Measurements from ENCODE around the gene TMEM183A. TPM values are rescaled to one million over a fixed set of nuclear protein-coding genes. Genes with fewer than 3 reads are reported as not detected.

The TMEM183A gene
- polyA plus RNA-seq, 5 donors: 67.8 to 74.0 (median 71.2) TPM

DNA sequence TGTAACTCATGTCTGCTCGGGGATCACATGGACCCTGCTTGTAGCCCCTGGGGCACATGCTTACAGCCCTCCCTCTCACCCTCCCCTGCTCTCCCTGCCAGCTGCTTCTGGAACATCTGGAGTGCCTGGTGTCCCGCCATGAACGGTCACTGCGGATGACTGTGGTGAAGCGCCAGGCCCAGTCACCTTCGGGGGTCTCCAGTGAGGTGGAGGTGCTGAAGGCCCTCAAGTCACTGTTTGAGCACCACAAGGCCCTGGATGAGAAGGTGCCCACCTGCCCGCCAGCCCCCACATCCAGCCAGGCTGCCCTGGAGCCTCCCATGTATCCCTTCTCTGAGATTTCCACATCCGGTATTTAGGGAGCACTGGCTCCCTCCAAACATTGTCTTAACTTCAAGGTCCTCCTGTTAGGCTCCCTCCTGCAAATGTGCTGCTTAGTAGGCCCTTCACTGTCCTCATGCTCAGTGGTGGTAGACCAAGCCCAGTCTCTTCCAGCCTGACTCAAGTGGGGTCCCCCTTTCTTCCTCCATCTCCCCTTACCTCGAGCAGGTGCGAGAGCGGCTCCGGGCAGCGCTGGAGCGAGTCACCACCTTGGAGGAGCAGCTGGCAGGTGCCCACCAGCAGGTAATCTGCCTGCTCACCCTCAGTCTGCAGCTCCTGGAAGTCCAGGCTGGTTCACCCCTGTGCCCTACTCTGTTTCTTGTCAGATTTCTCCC lies 36.8 kb downstream of the TMEM183A start:
- DNase-seq: no peak

DNA sequence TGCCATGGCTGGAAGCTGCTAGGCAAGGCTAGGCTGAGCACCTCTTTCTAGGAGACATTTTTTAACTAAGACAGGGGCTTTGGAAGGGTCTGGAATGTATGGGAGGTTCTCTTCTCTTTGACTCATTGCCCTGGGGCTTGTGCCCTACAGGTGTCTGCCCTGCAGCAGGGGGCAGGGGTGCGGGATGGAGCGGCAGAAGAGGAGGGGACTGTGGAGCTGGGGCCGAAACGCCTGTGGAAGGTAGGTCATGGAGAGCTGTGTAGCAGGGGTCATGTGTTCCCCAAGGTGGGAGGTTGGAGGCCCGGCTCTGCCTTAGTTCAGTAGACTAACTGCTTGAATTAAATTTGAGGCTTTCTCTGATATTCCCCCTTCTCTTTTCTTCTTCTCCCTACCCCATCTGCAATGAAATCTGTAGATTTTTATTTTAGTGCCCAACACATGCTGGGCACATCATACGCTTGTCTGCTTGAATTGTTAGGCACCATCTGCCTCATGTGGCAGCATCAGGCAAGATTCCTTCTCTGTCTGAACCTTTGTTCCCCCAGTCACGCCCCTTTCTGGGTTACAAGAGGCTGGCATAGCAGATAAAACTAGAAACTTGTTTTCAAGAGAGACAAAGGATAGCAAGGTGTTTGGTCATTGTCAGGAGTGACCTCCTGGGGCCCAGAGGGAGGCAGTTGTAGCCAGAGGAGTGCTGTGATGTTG lies 37.5 kb downstream of the TMEM183A start:
- DNase-seq: no peak

DNA sequence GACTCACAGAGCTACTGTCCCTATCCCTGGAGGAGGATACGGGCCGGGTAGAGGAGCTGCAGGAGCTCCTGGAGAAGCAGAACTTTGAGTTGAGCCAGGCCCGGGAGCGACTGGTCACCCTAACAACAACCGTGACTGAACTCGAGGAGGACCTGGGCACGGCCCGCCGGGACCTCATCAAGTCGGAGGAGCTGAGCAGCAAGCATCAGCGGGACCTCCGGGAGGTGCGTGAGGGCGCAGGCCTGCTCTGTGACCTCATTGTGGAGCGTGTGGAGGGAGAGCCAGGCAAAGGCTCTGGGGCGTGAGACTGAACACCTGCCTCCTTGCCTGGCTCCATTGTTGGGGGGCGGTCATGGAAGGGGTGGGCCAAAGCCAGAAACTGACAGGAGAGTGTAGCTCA lies 38.2 kb downstream of the TMEM183A start:
- DNase-seq: no peak

DNA sequence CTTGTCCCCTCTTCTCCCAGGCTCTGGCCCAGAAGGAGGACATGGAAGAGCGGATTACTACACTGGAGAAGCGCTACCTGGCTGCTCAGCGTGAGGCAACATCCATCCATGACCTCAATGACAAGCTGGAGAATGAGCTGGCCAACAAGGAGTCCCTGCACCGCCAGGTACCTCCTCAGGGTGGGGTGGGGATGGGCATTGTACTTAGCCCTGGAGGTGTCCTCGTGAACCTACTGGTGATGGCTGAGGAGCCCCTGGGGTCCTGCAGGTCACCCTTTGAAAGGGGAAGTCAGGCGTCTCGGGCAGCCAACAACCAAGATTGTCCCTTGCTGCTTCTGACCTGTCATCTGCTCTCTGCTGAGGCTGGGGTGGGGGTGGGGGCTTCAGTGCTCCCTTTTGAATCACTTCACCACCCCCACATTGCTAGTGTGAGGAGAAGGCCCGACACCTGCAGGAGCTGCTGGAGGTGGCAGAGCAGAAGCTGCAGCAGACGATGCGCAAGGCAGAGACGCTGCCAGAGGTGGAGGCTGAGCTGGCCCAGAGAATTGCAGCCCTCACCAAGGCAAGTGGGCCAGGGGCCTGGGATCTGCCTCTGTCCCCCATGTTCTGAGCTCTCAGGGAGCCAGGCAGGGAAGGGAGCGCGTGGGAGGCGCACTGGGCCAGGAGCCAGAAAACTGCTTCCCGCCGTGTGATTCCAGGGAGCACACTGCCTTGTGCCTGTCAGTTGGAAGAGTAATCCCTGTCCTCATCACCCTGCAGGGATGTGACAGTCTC lies 38.8 kb downstream of the TMEM183A start:
- no peak for DNase-seq

DNA sequence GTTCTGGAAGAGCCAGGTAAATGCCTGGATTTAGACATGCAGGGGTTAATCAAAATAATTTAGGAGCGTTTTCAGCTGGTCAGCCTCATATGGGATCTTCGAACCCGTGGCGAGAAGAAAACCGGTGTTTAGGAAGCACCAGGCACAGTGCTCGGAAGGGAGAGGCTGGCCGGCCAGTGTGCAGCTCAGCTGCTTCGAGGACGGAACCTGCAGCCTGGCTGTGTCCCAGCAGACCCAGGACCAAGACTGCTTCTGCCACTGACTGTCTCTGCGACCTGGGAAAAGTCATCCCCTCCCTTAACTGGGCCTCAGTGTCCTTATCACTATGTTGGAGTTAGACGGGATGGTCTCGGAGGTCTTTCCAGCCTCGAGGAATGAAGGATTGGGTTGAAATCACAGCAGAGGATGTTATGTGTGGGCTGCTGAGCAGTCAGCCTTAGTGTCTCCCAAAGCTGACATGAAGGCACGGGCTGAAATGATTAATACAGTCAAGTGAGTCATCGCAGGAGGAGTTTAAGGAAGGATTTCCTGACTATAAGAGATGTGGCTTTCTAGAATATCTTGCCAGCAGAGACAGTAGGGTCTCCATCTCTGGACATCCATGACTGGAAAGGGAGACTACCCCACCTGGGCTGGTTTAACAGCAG lies 39.9 kb downstream of the TMEM183A start:
- DNase-seq: no peak

DNA sequence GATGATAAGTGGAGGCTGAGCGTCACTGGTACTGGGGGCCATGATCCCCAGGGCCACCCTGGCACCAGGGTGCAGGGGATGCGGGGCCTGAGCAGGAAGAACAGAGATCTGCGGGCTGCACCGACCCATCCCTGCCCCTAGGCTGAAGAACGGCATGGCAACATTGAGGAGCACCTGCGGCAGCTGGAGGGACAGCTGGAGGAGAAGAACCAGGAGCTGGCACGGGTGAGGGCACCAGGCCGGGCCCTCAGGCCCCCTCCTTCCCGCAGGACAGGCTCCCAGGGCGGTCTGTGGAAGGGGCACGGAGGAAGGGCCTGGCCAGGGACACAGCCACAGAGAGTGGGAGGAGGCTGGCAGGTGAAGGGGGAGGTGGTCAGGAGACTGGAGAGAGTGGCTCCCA lies 40.9 kb downstream of the TMEM183A start:
- no peak for DNase-seq

DNA sequence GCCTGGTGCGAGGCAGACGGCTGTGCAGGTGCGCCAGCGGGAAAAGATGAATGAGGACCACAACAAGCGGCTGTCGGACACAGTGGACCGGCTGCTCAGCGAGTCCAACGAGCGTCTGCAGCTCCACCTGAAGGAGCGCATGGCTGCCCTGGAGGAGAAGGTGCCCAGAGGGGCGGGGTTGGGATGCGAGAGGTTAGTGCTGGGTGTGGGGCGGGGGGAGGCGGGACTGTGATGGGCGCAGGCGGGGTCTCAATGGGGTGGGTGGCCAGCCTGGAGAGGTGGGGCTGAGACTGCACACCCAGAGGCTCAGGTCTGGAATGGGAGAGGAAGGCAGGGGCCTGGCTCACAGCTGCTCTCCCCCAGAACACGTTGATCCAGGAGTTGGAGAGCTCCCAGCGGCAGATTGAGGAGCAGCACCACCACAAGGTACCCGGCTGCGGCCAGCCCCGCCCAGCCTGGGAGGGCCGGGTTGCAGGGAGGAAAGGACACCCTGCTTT lies 41.4 kb downstream of the TMEM183A start:
- no peak for DNase-seq

DNA sequence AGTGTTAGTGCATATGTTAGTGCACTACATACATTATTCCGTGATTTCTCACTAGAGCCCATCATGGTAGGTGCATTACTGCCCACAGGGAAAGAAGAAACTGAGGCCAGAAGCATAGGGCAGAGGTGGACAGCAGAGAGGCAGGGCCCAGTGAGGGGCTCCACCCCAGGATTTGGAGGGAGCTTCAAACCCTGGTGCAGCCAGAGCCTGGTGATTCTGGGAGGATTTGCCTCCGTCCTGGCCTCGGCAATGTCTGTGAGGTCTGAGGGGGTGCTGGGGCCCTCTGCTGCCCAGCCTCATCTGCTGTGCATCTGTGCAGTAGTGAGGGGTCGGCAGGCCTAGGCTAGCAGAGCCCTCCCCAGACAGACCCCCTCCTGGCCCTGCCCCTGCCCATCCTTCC lies 41.9 kb downstream of the TMEM183A start:
- no peak for DNase-seq

DNA sequence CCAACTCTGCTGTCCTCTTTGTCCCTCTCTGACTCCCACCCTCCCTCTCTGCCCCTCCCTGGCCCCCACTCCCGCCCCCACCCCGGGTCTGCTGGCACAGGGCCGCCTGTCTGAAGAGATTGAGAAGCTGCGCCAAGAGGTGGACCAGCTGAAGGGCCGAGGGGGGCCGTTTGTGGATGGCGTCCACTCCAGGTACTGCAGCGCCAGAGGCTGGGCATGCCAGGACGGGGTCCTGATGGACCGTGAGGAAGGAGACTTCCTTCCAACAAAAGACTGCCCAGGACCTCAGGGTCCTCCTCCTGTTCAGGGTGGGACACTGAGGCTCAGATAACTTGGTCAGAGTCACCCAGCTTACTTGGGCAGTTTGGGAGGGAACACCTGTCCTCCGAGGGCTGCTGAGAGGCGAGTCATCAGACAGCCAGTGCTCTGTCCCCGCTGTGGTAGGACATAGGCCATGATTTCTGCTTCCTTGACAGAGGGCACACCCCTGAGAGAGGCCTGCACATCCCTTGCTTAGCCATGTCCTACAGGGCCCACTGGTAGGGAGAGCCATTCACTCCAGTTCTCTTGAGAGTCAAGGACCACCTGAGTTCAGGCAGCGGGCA lies 42.5 kb downstream of the TMEM183A start:
- DNase-seq: no peak

DNA sequence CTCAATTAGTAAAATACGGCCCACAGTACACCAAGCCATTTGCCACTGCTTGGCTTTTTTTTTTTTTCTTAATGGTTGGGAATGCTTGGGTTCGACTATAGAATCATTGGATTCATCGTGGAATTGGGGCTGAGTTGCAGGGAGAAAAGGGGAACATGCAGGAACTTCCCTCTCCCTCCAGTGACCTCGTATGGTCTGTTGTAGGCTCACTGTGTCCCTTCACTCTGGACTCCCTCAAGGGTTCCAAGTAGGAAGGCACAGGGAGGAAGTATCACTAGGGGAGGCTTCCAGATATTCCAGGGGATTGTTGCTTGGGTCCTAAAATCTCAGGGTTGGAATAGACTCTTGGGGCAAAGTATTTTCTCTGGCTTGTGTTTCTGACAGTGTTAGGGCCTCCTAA lies 43.7 kb downstream of the TMEM183A start:
- no peak for DNase-seq

DNA sequence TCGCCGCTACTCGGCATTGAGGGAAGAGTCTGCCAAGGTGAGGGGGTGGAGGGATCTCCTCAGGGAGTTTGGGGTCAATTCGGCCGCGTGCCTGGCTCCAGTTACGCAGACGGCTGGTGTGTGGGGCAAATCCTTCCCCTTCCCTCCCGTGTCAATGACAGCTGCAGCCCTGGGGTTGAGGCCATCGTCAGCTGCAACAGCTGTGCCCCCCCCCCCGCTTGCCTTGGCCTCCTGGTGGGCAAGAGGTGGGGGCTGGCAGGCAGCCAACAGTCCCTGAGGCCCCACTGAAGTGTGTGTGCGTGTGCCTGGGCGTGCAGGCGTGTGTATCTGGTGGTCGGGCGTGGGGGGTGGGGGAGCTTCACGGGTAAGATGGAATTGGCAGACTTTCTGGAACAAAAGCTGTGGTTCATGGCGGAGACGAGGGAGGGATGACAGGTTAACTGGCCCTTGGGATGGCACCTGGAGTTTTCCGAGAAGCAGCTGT lies 44.7 kb downstream of the TMEM183A start:
- DNase-seq: no peak

DNA sequence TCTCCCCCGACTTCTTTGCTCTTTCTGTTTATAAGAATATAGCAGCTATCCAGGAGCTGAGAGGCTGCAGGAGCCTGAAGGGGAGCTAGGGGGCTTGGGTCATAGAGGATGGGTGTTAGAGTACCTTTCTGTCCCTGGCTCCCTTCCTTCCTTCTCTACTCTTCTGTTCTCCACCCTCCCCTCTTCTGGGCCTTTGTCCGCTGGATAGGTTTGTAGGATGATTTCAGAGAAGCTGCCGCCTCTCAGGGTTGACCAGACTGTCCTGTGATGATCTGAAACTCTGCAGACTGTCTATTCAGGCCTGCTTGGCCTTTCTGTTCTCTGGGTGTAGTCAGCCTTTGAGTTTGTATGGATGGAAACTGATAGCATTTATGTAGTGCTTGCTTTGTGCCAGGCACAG lies 45.4 kb downstream of the TMEM183A start:
- no peak for DNase-seq

DNA sequence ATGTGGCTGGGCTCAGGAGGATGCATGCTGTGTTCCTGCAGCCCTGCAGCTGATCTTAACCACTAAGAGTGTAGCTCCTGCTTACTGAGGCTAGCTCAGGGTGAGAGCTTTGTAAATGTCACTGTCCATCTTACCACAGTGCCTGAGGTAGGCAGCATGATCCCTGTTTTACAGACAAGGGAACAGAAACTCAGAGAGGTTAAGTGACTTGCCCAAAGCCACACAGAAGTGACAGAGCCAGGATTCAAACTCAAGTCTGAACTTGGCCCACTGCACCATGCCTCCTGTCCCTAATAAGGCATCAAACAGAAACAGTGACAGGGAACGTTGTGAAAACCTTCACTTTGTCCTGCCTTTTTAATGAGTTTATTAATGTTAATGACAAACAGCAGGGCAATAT lies 47.0 kb downstream of the TMEM183A start:
- DNase-seq: no peak

DNA sequence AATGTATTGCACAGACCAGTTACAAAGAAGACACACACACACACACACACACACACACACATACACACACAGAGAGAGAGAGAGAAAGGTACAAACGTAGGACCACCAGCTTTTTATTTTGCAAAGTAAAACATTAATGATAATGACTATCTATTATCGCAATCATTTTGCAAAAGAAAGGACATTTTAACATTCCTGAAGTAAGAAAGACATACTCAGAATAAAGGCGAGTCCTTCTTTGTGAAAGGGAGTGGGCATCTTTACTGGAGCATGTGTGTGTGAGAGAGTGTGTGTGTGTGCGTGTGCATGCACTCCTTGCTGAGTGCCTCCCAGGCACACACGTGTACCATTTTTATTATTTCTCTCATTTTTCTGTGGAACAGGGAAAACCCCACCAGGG lies 47.5 kb downstream of the TMEM183A start:
- DNase-seq: no peak

DNA sequence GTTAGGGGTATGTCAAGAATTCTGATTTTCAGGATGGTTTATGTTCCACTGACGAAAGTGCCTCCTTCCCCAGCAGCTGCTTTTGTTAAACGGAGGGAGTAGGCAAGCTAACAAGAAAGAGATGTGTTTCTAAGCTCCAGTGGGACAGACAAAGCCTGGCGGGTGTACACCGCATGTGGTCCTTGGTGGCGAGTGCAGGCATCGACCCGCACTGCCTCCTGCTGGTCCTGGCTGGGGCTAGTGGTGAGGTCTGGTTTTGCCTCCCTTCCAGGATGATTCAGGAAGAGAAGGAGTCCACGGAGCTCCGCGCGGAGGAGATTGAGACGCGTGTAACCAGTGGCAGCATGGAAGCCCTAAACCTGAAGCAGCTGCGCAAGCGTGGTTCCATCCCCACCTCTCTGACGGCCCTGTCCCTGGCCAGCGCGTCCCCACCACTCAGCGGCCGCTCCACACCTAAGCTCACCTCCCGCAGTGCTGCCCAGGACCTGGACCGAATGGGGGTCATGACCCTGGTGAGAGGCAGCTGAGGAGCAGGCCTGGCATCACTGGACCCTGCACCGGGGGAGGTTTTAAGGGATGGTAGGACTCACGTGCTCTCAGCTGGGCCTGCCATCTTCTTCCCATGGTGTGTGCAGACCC lies 48.1 kb downstream of the TMEM183A start:
- no peak for DNase-seq

DNA sequence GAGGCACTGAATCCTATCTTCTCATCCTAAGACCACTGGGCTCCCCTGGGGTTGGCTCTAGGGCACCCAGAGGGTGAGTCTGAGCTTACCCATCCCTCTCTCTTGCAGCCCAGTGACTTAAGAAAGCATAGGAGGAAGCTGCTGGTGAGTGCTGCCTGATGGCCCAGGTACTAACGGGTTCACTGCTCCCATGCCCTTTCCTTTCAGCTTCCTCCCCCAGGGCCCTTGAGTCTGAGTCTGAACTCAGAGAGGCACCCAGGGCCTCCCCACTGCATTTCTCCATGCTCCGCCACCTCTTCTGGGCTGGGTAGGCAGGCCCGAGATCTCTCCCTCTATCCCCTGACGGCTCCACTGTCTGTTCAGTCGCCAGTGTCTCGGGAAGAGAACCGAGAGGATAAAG lies 48.8 kb downstream of the TMEM183A start:
- no peak for DNase-seq

DNA sequence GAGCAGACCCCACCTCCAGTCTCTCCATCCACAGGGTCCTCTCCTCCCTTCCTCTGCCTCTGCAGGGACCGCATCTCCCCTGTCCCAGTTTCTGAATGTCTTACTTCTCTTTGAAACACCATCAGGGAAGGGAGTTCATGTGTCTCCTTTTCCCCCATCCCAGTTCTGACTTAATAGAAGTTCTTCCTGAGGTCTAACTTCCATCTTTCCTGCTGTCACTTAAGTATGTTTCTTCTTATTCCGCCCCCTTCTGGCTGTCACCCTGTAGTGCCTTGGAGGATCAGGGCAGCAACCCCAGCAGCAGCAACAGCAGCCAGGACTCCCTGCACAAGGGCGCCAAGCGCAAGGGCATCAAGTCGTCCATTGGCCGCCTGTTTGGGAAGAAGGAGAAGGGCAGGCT lies 49.3 kb downstream of the TMEM183A start:
- no peak for DNase-seq

DNA sequence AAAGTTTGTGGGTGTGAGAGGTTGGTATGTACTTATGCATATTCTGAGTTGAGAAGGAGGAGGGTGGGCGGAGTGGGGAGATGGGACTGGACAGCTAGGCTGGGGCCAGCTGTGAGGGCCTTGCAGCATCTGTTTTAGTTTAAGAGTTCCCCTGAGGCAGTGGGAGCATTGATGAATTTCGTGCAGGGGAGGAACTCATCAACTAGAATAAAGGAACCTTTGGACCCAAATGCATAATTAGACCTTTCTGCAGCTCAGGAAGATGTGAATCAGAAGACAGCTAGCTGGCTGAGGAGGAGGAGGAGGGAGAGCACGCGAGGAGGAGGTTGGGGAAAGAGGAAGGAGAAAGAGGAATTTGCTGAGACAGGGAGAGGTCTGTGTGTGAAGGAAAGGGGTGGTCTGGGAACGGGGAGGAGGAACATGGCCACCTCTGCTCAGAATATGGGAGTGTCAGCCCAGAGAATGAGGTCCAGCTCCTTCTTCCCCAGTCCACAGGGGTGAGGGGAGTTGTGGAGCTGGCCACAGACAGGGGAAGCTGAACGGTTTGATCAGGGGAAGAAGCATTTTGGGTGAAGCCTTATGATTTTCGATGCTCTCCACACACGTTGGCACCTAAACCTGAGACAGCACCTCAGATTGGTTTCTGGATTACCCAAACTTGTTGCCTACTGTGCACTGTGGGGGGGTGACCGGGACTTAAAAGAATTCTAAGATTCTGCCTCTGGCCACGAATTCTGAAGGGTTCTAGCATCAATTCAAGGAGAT lies 50.9 kb downstream of the TMEM183A start:
- no peak for DNase-seq

DNA sequence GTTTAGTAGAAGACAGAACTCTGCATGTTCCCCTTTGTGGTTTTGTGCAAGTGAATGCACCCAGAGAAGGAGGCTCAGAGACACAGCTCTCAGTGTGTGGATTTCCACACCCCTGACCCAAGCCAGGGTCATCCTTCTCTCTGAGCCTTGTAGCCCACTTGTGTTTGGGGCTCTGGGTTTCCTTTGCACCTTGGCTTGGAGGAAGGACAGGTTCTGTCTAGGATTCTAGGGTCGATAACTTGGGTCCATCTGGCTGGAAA lies 51.4 kb downstream of the TMEM183A start:
- DNase-seq: no peak

DNA sequence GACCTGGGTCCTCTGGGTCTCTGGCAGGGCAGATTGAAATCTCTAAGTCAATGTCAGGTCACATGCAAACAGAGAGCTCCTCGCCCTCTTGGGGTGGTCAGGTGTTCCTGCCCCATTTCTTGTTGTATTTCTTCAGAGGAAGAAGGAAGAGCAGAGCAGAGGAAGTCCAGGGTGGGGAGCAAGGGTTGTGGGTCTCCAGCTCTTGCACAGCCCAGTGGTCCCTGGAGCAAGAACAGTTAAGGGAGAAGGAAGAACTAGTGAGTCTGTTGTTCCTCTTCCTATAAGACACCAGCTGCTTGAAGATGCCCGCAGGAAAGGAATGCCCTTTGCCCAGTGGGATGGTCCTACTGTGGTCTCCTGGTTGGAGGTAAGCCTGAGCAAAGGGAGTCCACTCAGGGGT lies 52.3 kb downstream of the TMEM183A start:
- DNase-seq: no peak

DNA sequence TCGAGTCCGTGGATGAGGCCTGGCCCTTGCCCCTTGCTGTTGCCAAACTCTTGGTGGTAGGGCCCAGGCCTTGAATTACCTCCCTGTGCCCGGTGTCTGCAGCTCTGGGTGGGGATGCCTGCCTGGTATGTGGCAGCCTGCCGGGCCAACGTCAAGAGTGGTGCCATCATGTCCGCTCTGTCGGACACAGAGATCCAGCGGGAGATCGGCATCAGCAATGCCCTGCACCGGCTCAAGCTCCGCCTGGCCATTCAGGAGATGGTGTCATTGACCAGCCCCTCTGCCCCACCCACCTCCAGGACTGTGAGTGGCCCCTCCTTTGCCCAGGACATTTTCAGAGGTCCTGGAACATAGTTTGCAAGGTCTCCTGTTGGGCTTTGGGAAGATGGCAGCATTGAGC lies 52.9 kb downstream of the TMEM183A start:
- DNase-seq: no peak

Measured in right lung (tissue), 5 donors.